HPDE6-E6E7 (cell line): Measurements from ENCODE around the gene SIGLEC1.

ENCODE experiments used
- DNase-seq: peaks from one replicate; pipeline ENCODE4 v3.0.0; 2011; ENCODE audit warnings: missing footprints; ENCODE audit errors: extremely low spot score

The SIGLEC1 gene

DNA sequence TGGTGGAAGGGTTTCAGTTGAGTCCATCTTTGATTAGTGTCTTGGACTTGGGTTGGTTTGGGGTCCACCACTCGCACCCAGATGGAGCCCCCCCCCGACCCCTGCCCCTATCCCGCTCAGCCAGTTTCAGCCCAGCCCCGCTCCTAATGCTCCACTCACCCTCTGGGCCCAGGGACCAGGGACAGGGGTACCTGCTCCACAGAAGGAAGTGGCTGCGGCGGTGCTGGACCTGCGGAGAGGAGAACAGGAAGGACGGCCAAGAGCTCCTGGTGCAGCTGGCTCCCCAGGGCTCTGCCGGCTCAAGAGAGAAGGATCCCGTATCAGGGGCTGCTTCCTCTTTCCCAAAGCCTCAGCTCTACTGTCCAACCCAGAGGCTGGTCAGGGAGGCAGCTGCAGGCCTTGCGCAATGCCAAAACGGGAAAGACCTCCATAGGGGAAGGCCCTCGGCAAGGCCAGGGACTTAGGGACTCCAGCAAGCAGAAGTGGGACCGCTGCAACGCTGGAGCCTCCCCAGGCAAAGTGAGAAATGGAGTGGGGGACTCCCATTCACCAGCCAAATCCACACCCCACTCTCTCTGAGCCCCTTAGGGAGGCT is at the start of gene SIGLEC1:
Gene SIGLEC1 (minus strand): TSS at position 322 of the 595 bp plus-strand sequence. CDS start 5,472 bp downstream, outside the sequence.
- DNase-seq, result no peak

- no peak for DNase-seq
Observed at GRCh38 chr20:3760655-3761348, 48.4 kb upstream of the SIGLEC1 start.

DNA sequence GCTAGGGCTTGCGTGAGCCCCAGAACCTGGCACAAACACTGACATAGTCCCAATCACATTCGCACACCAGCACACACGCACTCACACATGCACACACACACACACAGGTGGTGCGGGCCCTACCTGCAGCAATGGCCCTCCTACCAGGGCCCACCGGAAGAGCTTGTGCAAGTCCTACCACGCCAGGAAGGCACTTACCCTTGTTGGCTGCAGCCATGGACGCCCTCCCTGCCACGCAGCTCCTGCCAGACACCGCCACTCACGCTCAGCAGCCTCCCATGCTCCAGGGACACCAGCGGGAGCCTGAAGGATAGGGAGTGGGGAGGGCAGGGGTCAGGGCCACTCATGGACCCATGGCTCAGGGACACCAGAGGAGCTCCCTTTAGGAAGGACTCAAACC is 47.5 kb upstream of the SIGLEC1 start:
- DNase-seq, result no peak

DNA sequence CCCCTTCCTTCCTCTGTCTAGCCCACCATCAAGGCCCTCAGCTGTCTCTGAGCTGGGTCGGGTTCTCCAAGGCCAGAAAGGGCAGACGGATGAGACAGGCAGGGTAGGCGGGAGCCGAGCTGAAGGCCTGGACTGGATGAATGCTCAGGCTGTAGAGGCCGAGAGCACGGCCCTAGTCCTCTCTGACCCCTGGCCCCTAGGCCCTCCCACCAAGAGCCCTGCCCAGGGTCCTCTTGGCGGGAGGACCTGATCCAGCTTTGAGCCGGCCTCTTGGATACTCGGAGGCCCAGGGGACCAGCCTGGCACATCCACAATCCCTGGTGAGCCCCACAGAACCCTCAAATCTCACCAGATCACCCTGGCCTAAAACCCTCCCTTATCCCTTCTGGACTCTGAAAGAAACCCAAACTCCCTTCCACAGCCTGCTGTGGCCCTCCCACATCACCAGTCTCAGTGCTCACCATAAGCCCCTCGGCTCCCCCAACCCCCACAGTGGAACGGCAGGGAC is 47.0 kb upstream of the SIGLEC1 start:
- DNase-seq, result no peak

DNA sequence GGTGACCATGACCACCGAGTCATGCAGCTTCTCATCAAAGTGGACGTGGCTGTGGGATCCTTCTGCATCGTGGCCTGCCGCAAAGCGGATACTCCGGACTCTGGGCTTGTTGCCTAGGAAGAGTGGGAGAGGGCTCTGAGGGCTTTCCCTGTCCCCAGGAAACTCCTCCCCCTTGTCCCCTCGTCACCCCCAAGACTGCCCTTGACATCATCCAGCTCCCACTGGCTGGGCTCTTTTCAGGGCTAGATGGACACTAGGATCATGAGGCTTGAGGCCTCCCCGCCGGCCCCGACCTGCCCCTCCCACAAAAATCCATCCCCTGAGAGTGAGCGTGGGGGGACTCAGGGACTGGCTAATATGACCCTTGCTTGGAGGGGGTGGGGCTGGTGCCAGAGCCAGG is 46.2 kb upstream of the SIGLEC1 start:
- no peak for DNase-seq

- no peak for DNase-seq
Observed at GRCh38 chr20:3757268-3757667, 44.9 kb upstream of the SIGLEC1 start.

- DNase-seq, result no peak
Observed at GRCh38 chr20:3755814-3756480, 43.5 kb upstream of the SIGLEC1 start.

DNA sequence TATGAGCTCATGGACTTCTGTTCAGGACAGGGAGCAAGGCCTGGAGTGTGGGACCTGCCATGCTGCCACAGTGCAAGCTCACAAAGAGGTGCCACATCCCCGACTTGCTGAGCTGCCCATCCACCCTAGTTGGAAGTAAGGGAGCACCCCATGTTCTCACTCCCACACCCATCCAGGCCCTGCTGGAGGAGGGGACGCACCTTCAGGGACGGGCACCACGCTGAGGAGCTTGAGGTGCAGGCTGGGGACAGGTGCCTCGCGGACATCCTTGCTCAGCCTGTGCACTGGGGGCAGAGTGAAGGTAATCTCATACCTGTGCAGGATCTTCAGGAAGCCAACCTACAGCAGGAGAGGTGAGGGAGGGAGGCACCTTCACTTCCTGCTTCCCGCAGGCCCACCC is 42.9 kb upstream of the SIGLEC1 start:
- no peak for DNase-seq

- no peak for DNase-seq
Observed at GRCh38 chr20:3754276-3754630, 41.9 kb upstream of the SIGLEC1 start.

DNA sequence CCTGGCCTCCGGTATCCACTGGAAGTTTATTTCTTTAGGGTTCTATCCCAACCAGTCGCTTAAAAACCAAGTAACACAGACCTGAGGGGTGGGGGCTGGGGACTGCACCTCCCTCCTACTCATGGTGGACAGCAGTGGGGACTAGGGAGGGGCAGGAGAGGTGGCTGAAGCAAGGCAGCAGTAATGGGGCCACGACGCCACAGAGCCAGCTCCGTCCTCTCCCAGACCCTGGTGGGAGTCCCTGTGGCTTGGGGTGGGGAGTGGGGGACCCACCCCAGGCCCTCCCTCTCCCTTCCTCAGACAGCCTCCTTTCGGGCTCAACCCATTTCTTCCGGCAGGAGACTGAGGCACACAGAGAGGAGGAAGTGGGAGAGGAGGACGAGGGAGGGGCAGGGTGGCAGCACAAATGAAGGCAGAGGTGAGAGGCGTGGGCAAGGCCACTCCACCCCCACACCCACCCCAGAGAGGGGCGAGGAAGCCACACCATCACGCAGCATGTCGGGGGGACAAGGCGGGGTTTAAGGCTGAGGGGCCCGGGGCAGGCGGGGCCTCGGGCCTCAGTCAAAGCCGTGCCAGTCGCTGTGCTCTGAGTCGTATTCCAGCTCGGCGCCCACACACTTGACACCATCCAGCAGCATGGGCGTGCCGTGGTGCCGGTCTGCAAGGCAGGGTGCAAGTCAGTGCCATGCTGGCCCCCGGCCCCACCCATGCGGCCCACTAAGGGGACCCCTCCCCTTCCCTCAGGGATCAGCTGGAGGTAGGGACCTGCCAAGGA is 41.3 kb upstream of the SIGLEC1 start:
- no peak for DNase-seq

GRCh38 chr20:3753098-3753497 is 40.7 kb upstream of the SIGLEC1 start:
- DNase-seq, result peak; percentile 79

DNA sequence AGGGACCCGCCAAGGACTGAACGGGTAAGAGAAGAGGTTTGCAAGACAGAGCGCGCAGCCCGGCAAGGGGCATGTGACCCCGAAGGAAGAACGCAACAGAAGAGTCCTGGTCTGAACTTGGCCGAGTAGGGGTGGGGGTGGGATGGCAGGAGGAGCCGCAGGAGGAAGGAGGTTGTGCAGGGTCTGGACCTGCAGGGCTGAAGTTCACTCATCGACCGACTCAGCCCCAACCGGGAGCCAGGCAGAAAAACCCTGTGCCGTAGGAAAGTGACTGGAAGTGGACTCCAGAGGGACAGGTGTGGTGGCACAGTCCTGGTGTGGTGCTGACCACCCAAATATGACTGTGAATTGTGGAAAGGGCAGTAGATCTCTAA is 40.0 kb upstream of the SIGLEC1 start:
- DNase-seq, result no peak

DNA sequence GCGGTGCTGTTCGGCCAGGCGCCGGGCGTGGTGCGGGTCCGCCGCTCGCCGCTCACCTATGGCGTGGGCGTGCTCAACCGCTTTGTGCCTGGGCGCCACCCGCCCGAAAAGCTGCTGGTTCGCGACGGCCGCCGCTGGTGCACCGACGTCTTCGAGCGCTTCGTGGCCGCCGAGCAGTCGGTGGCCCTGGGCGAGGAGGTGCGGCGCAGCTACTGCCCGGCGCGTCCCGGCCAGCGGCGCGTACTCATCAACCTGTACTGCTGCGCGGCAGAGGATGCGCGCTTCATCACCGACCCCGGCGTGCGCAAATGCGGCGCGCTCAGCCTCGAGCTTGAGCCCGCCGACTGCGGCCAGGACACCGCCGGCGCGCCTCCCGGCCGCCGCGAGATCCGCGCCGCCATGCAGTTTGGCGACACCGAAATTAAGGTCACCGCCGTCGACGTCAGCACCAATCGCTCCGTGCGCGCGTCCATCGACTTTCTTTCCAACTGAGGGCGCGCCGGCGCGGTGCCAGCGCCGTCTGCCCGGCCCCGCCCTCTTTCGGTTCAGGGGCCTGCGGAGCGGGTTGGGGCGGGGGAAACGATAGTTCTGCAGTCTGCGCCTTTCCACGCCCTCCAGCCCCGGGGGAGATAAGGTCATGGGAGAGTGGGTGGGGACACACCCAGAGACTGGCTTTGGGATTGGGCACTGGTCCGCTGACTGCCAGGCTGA is 39.4 kb upstream of the SIGLEC1 start:
- DNase-seq, result peak; percentile 67

DNA sequence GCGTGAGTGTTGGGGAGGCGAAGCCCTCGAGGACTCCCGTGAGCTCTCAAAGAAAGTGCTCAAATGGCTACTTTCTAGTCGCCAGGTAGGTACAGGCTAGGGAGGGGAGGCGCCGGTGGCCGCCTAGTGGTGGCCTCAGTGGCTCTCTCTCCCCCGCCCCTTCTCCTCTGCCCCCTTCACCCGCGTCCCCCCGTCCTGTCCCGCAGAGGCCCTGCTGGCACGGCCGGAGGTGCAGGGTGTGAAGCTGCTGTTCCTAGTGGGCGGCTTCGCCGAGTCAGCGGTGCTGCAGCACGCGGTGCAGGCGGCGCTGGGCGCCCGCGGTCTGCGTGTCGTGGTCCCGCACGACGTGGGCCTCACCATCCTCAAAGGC is 38.9 kb upstream of the SIGLEC1 start:
- no peak for DNase-seq

DNA sequence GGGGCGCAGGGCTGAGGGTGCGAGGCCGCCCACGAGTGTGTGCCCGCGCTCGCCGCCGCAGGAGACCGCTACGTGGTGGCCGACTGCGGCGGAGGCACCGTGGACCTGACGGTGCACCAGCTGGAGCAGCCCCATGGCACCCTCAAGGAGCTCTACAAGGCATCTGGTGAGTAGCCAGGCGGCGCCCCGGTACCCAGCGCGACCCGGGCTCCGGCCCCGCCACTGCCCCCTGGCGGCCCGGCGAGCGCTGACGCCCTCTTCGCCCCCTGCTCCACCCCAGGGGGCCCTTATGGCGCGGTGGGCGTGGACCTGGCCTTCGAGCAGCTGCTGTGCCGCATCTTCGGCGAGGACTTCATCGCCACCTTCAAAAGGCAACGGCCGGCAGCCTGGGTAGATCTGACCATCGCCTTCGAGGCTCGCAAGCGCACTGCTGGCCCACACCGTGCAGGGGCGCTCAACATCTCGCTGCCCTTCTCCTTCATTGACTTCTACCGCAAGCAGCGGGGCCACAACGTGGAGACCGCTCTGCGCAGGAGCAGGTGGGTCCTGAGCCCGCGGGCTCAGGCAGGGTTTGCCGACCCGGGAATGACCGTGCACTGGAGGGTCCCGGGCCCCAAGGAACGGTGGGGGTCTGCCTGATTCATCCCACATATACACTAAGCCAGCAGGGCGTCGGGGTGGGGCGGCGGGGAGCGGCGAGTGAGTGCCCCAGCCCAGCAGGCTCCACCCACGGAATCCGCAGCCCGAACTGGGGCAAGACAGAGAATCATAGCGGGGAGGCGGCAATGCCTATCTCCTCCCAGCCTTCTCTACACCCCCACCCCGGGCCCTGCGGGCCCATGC is 37.5 kb upstream of the SIGLEC1 start:
- DNase-seq, result peak; percentile 67

- no peak for DNase-seq
Observed at GRCh38 chr20:3749087-3749688, 36.8 kb upstream of the SIGLEC1 start.

GRCh38 chr20:3748073-3748472 is 35.7 kb upstream of the SIGLEC1 start:
- DNase-seq, result no peak

DNA sequence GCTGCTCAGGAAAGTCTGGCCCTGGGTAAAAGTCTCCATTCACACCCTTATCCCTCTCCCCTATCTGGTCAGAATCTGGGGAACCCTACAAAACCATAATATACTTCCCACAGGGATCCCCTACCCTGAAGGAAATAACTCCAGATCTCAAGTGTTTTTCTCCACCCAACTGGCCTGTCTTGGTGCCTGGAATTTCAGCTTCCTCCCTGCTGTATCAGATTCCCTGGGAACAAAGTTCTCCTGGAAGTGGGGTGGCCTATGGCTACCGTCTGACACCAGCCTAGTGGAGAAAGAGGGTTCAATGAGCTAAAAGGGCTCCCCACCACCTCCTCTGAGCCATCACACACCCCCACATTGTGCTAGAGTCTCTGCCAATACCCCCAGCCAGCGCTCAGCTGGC is 35.1 kb upstream of the SIGLEC1 start:
- DNase-seq, result no peak

- no peak for DNase-seq
Observed at GRCh38 chr20:3745686-3746173, 33.3 kb upstream of the SIGLEC1 start.
